ENCODE measurements around the gene DUSP12. TPM values are rescaled to one million over a fixed set of nuclear protein-coding genes. Genes with fewer than 3 reads are reported as not detected.
A peak's percentile ranks its signal among the peaks of the same experiment; 100 is the strongest.

DUSP12 gene
- total RNA-seq, 1 experiment from 2014 or later, result 29.4 TPM

GRCh38 chr1:161725908-161726472 lies 23.6 kb upstream of the DUSP12 start:
- Mint-ChIP-seq H3K36me3 (no peaks in the 10 kb centered on the region), H3K4me1 (peaks cover 26% of the 10 kb centered on the region), H3K27me3 (ENCODE audit: low read depth) (peaks cover 71% of the 10 kb centered on the region), H3K4me3 (peak overlapping the region; percentile 90), H3K9me3 (no peaks in the 10 kb centered on the region), H3K27ac (no peak overlapping the region)
- DNase-seq (ENCODE audit: low spot score) (peak; percentile 42), ATAC-seq (peak; percentile 38)
- POLR2A ChIA-PET, result interaction anchor here (0.7 to 2.6 kb wide), 2 partner anchors 24 to 1231 kb away, joined by 3 to 10 read pairs; partner anchors contain the start of gene DUSP12
- CTCF ChIA-PET, result interaction anchor here (0.9 to 2.4 kb wide), 12 partner anchors 9 to 311 kb away, joined by 3 to 23 read pairs (median 4); partner anchors contain the start of gene DUSP12
- TF ChIP-seq ZBTB21 (CRISPR knock-in tag; IDR thresholded peaks at IDR 0.05; ENCODE audit: borderline replicate concordance) (no peak), CREB1 (CRISPR knock-in tag; IDR thresholded peaks at IDR 0.05) (no peak), MAX (CRISPR knock-in tag; IDR thresholded peaks at IDR 0.05) (peak; percentile 32; the same call in 1 of the 2 replicates), FOXP4 (CRISPR knock-in tag; IDR thresholded peaks at IDR 0.05) (no peak), ARID4B (CRISPR knock-in tag; IDR thresholded peaks at IDR 0.05; ENCODE audit: borderline replicate concordance) (peak; percentile 44; the same call in 1 of the 2 replicates), ZNF671 (CRISPR knock-in tag; IDR thresholded peaks at IDR 0.05) (no peak), ZNF121 (CRISPR knock-in tag; IDR thresholded peaks at IDR 0.05) (no peak; the same call in 1 of the 2 replicates), AFF4 (CRISPR knock-in tag; IDR thresholded peaks at IDR 0.05; ENCODE audit: borderline replicate concordance) (no peak), ZNF396 (CRISPR knock-in tag; IDR thresholded peaks at IDR 0.05; ENCODE audit: borderline replicate concordance) (no peak), E2F4 (CRISPR knock-in tag; IDR thresholded peaks at IDR 0.05; ENCODE audit: borderline replicate concordance, low read depth) (0 out of 2 replicates have a peak, but pooled peaks have one; percentile 49), ERG (CRISPR knock-in tag; IDR thresholded peaks at IDR 0.05) (no peak), FOXK1 (CRISPR knock-in tag; IDR thresholded peaks at IDR 0.05) (0 out of 2 replicates have a peak, but pooled peaks have one; percentile 2), CREM (CRISPR knock-in tag; IDR thresholded peaks at IDR 0.05) (0 out of 2 replicates have a peak, but pooled peaks have one; percentile 27), ESRRA (CRISPR knock-in tag; IDR thresholded peaks at IDR 0.05; ENCODE audit: borderline replicate concordance) (0 out of 2 replicates have a peak, but pooled peaks have one; percentile 26), IRF1 (CRISPR knock-in tag; IDR thresholded peaks at IDR 0.05) (no peak), FOXP1 (CRISPR knock-in tag; IDR thresholded peaks at IDR 0.05; ENCODE audit: borderline replicate concordance) (no peak), HMGXB4 (CRISPR knock-in tag; IDR thresholded peaks at IDR 0.05) (peak; percentile 57)
